ENCODE results near the gene TMEM37. TPM values are rescaled to one million over a fixed set of nuclear protein-coding genes. Genes with fewer than 3 reads are reported as not detected.

TMEM37 gene
- total RNA-seq, 2 experiments from 2014 or later, result not detected

DNA sequence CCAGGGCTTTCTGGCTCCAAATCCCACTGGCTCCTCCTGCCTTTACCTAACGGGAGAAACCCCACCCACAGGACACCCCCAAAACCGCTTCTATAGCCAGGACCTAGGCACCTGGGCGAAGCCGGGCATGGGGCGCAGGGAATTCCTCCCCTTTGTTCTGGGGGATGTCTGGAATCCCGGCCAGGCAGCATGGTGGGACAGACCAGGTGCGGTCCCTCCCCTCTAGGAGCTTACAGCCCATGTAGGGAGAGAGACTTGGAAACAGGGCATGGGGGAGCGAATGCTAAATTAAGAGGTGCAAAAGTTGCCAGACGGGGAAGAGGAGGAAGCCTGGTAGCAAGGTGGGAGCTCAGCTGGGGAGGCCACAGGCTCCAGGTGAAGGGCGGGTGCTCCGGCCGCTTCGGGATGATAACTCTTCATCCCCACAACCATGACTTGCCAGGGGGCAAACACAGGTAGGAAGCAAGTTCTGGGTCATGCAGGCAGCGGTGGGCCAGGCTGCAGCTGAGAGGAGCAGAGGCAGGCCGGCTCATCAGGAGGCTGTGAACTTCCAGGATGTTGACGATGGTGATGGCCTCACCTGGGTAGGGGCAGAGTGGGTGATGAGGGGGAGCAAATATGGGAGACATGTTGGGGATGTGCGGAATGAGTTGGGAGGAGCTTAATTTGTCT lies 1.3 kb downstream of the TMEM37 start:
- CTCF ChIA-PET, result no interaction called here
- DNase-seq (no peak), ATAC-seq (no peak)
- no peaks in the 10 kb centered on the region for H3K36me3 Mint-ChIP-seq
- peaks cover 3% of the 10 kb centered on the region for H3K4me1 Mint-ChIP-seq
- peaks cover 50% of the 10 kb centered on the region for H3K27me3 Mint-ChIP-seq
- H3K27ac Mint-ChIP-seq, result no peak overlapping the region
- no peak overlapping the region for H3K4me3 Mint-ChIP-seq
- H3K9me3 Mint-ChIP-seq (ENCODE audit: low read depth), result no peaks in the 10 kb centered on the region

- H3K4me3 Mint-ChIP-seq, result no peak overlapping the region
- DNase-seq (no peak), ATAC-seq (no peak)
- no peak overlapping the region for H3K27ac Mint-ChIP-seq
- no peaks in the 10 kb centered on the region for H3K36me3 Mint-ChIP-seq
- peaks cover 45% of the 10 kb centered on the region for H3K27me3 Mint-ChIP-seq
- CTCF ChIA-PET, result no interaction called here
- peaks cover 3% of the 10 kb centered on the region for H3K4me1 Mint-ChIP-seq
- no peaks in the 10 kb centered on the region for H3K9me3 Mint-ChIP-seq (ENCODE audit: low read depth)
These were observed 2.1 kb downstream of the TMEM37 start for GRCh38 chr2:119433636-119434327.

- no peak overlapping the region for H3K27ac Mint-ChIP-seq
- DNase-seq, result no peak
- no peak overlapping the region for H3K4me3 Mint-ChIP-seq
- peaks cover 39% of the 10 kb centered on the region for H3K27me3 Mint-ChIP-seq
- CTCF ChIA-PET, result no interaction called here
- no peak for ATAC-seq
- no peaks in the 10 kb centered on the region for H3K9me3 Mint-ChIP-seq (ENCODE audit: low read depth)
- no peaks in the 10 kb centered on the region for H3K36me3 Mint-ChIP-seq
- H3K4me1 Mint-ChIP-seq, result peaks cover 3% of the 10 kb centered on the region
These were observed 3.0 kb downstream of the TMEM37 start for GRCh38 chr2:119434664-119435063.

GRCh38 chr2:119435081-119435952 lies 3.7 kb downstream of the TMEM37 start:
- Mint-ChIP-seq H3K4me3 (no peak overlapping the region), H3K9me3 (ENCODE audit: low read depth) (no peaks in the 10 kb centered on the region), H3K27ac (no peak overlapping the region), H3K36me3 (no peaks in the 10 kb centered on the region), H3K27me3 (peaks cover 34% of the 10 kb centered on the region), H3K4me1 (peaks cover 3% of the 10 kb centered on the region)
- ATAC-seq, result no peak
- CTCF ChIA-PET, result no interaction called here
- DNase-seq, result no peak

- no peaks in the 10 kb centered on the region for H3K9me3 Mint-ChIP-seq (ENCODE audit: low read depth)
- no peak overlapping the region for H3K27ac Mint-ChIP-seq
- CTCF ChIA-PET, result no interaction called here
- peaks cover 3% of the 10 kb centered on the region for H3K4me1 Mint-ChIP-seq
- no peak for DNase-seq
- H3K27me3 Mint-ChIP-seq, result peaks cover 28% of the 10 kb centered on the region
- no peak overlapping the region for H3K4me3 Mint-ChIP-seq
- no peak for ATAC-seq
- no peaks in the 10 kb centered on the region for H3K36me3 Mint-ChIP-seq
These were observed 4.3 kb downstream of the TMEM37 start for GRCh38 chr2:119435953-119436297.

DNA sequence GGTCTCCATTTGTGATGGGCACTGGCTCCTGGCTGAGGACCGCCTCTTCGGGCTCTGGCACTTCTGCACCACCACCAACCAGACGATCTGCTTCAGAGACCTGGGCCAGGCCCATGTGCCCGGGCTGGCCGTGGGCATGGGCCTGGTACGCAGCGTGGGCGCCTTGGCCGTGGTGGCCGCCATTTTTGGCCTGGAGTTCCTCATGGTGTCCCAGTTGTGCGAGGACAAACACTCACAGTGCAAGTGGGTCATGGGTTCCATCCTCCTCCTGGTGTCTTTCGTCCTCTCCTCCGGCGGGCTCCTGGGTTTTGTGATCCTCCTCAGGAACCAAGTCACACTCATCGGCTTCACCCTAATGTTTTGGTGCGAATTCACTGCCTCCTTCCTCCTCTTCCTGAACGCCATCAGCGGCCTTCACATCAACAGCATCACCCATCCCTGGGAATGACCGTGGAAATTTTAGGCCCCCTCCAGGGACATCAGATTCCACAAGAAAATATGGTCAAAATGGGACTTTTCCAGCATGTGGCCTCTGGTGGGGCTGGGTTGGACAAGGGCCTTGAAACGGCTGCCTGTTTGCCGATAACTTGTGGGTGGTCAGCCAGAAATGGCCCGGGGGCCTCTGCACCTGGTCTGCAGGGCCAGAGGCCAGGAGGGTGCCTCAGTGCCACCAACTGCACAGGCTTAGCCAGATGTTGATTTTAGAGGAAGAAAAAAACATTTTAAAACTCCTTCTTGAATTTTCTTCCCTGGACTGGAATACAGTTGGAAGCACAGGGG lies 5.5 kb downstream of the TMEM37 start:
- Mint-ChIP-seq H3K4me3 (no peak overlapping the region), H3K4me1 (peaks cover 2% of the 10 kb centered on the region), H3K9me3 (ENCODE audit: low read depth) (no peaks in the 10 kb centered on the region), H3K27me3 (peaks cover 21% of the 10 kb centered on the region), H3K27ac (no peak overlapping the region), H3K36me3 (no peaks in the 10 kb centered on the region)
- no peak for ATAC-seq
- CTCF ChIA-PET, result no interaction called here
- no peak for DNase-seq

DNA sequence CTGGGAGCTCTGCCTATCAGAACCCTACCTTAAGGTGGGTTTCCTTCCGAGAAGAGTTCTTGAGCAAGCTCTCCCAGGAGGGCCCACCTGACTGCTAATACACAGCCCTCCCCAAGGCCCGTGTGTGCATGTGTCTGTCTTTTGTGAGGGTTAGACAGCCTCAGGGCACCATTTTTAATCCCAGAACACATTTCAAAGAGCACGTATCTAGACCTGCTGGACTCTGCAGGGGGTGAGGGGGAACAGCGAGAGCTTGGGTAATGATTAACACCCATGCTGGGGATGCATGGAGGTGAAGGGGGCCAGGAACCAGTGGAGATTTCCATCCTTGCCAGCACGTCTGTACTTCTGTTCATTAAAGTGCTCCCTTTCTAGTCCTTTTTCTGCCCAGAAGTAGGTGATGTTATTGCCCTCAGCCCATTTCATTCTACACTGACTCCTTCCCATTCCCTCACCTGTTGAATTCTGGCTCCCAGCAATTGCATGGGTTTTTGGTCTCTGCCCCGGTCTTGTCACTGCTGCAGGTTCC lies 6.5 kb downstream of the TMEM37 start:
- ATAC-seq (no peak), DNase-seq (no peak)
- Mint-ChIP-seq H3K9me3 (ENCODE audit: low read depth) (no peaks in the 10 kb centered on the region), H3K36me3 (no peaks in the 10 kb centered on the region), H3K4me3 (no peak overlapping the region), H3K27ac (no peak overlapping the region), H3K4me1 (no peaks in the 10 kb centered on the region), H3K27me3 (peaks cover 11% of the 10 kb centered on the region)
- CTCF ChIA-PET, result no interaction called here

GRCh38 chr2:119438726-119439284 lies 7.2 kb downstream of the TMEM37 start:
- Mint-ChIP-seq H3K9me3 (ENCODE audit: low read depth) (no peaks in the 10 kb centered on the region), H3K27ac (no peak overlapping the region), H3K4me3 (no peak overlapping the region), H3K36me3 (no peaks in the 10 kb centered on the region), H3K4me1 (no peaks in the 10 kb centered on the region), H3K27me3 (peaks cover 8% of the 10 kb centered on the region)
- ATAC-seq (no peak), DNase-seq (no peak)
- CTCF ChIA-PET, result no interaction called here

DNA sequence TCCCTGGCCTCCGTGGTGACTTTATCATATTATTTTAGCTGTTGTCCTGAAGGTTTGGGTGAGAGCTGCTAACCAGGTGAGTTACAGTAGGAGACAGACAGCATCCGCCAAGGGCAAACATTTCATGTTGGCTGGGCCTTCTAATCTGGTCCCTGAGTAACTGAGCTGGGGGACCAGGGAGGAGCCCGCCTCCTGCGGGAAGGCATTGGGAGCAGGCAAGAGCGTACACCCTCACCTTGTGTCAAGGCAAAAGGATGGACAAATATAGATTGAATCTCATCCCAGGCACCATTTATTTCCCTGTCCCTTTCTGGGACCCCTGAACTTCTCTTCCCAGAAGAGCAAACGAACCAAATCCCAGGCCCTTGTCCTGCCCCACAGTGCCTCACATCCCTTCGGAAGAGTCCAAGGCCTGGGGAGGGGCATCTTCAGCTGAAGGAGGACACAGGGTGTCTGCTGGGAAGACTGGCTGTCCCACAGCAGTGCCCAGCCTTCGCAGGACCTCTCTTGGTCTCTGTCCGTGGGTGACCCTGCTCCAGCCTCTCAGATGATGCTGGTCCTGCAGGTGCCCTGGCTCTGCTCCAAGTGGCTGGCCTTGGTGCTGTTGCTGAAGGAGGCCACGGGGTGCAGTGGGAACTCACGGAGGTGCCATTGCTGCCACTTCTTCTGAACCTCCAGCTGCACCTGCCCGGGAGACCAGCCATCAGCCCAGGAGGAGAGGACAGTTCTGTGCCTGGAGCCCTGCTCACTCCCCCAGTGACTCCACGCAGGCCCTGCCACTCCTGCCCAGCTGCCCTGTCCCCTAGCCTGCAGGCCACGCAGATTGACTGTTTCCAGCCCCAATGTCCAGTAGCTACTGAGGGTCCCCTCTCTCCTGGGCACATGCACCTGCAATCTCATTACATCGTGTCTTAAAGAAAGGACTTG lies 8.2 kb downstream of the TMEM37 start:
- DNase-seq, result no peak
- no peaks in the 10 kb centered on the region for H3K9me3 Mint-ChIP-seq (ENCODE audit: low read depth)
- no peaks in the 10 kb centered on the region for H3K4me1 Mint-ChIP-seq
- CTCF ChIA-PET, result interaction anchor here (1.7 kb wide), 1 partner anchor 9 kb away, joined by 3 read pairs; no protein-coding TSS in a partner anchor
- H3K27ac Mint-ChIP-seq, result no peak overlapping the region
- H3K4me3 Mint-ChIP-seq, result no peak overlapping the region
- H3K27me3 Mint-ChIP-seq, result no peaks in the 10 kb centered on the region
- H3K36me3 Mint-ChIP-seq, result no peaks in the 10 kb centered on the region
- ATAC-seq, result no peak

GRCh38 chr2:119440501-119440870 lies 8.8 kb downstream of the TMEM37 start:
- Mint-ChIP-seq H3K9me3 (ENCODE audit: low read depth) (no peaks in the 10 kb centered on the region), H3K4me1 (no peaks in the 10 kb centered on the region), H3K27me3 (no peaks in the 10 kb centered on the region), H3K36me3 (no peaks in the 10 kb centered on the region), H3K4me3 (no peak overlapping the region), H3K27ac (no peak overlapping the region)
- no peak for DNase-seq
- CTCF ChIA-PET, result interaction anchor here (1.7 kb wide), 1 partner anchor 8 kb away, joined by 3 read pairs; no protein-coding TSS in a partner anchor
- no peak for ATAC-seq

GRCh38 chr2:119440873-119441272 lies 9.2 kb downstream of the TMEM37 start:
- no peaks in the 10 kb centered on the region for H3K36me3 Mint-ChIP-seq
- H3K27ac Mint-ChIP-seq, result no peak overlapping the region
- peaks cover 3% of the 10 kb centered on the region for H3K27me3 Mint-ChIP-seq
- ATAC-seq, result no peak
- H3K9me3 Mint-ChIP-seq (ENCODE audit: low read depth), result no peaks in the 10 kb centered on the region
- H3K4me3 Mint-ChIP-seq, result no peak overlapping the region
- no peaks in the 10 kb centered on the region for H3K4me1 Mint-ChIP-seq
- DNase-seq, result no peak
- CTCF ChIA-PET, result interaction anchor here (1.7 kb wide), 1 partner anchor 8 kb away, joined by 3 read pairs; no protein-coding TSS in a partner anchor
